ENCODE measurements around the gene RAD50. TPM values are rescaled to one million over a fixed set of nuclear protein-coding genes. Genes with fewer than 3 reads are reported as not detected.

The RAD50 gene
- total RNA-seq, 2 donors from 2014 or later = 20.2 to 37.0 TPM

- Histone ChIP-seq H3K4me3 (no peak overlapping the region), H3K27me3 (replicated peaks; ENCODE audit: insufficient read depth) (no peaks in the 10 kb centered on the region), H3K9me3 (no peaks in the 10 kb centered on the region), H3K27ac (no peak overlapping the region), H3K36me3 (no peaks in the 10 kb centered on the region), H3K4me1 (replicated peaks) (no peaks in the 10 kb centered on the region)
- TF ChIP-seq, protein P1, sequence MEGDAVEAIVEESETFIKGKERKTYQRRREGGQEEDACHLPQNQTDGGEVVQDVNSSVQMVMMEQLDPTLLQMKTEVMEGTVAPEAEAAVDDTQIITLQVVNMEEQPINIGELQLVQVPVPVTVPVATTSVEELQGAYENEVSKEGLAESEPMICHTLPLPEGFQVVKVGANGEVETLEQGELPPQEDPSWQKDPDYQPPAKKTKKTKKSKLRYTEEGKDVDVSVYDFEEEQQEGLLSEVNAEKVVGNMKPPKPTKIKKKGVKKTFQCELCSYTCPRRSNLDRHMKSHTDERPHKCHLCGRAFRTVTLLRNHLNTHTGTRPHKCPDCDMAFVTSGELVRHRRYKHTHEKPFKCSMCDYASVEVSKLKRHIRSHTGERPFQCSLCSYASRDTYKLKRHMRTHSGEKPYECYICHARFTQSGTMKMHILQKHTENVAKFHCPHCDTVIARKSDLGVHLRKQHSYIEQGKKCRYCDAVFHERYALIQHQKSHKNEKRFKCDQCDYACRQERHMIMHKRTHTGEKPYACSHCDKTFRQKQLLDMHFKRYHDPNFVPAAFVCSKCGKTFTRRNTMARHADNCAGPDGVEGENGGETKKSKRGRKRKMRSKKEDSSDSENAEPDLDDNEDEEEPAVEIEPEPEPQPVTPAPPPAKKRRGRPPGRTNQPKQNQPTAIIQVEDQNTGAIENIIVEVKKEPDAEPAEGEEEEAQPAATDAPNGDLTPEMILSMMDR (IDR thresholded peaks at IDR 0.05) = no peak
- no peak for TF ChIP-seq POLR2A (IDR thresholded peaks at IDR 0.05)
- no peak for TF ChIP-seq POLR2AphosphoS5 (IDR thresholded peaks at IDR 0.05)
- DNase-seq (ENCODE audit: low spot score) = no peak
- intact Hi-C loops (cut with DNase I) = no loop called here
- WGBS = 82% methylated on average over 5 of the region's 5 CpGs
Observed at GRCh38 chr5:132595624-132596023, 38.8 kb downstream of the RAD50 start.

GRCh38 chr5:132601071-132601728 lies 44.4 kb downstream of the RAD50 start:
- no peaks in the 10 kb centered on the region for H3K4me1 ChIP-seq (replicated peaks)

DNA sequence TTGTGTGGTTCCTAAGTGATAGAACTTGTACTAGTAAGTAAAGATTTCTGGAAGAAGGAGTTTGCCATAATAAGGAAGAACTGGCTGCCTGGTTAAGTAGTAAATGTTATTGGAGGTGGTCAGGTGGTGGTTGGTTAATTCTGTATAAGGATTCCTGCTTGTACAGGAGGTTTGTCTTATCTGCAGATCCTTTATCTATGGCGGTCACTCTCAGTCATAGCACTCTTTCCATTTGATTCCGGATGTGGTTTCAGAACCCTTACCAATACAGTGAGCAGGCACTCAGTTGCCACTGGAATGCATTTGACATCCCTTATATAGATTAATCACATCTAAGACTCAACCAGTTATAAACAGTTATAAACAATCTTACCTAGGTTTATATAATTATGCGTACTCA lies 50.3 kb downstream of the RAD50 start:
- H3K27me3 ChIP-seq (replicated peaks; ENCODE audit: insufficient read depth) = no peaks in the 10 kb centered on the region
- no peak for TF ChIP-seq POLR2A (IDR thresholded peaks at IDR 0.05)
- TF ChIP-seq, protein P1 (IDR thresholded peaks at IDR 0.05) = no peak
- no peak for TF ChIP-seq POLR2AphosphoS5 (IDR thresholded peaks at IDR 0.05)
- H3K4me3 ChIP-seq = no peak overlapping the region
- no peaks in the 10 kb centered on the region for H3K4me1 ChIP-seq (replicated peaks)
- 93% methylated on average over 3 of the region's 3 CpGs for WGBS
- peaks cover 0 to 6% of the 10 kb centered on the region in 2 donors for H3K36me3 ChIP-seq
- intact Hi-C loops (cut with DNase I) = no loop called here
- no peak for DNase-seq (ENCODE audit: low spot score)
- no peak overlapping the region for H3K27ac ChIP-seq
- H3K9me3 ChIP-seq = no peaks in the 10 kb centered on the region

More at GRCh38 chr5:132601071-132601728, 44.4 kb downstream of the RAD50 start:
- Histone ChIP-seq H3K27me3 (replicated peaks; ENCODE audit: insufficient read depth) (no peaks in the 10 kb centered on the region), H3K9me3 (no peaks in the 10 kb centered on the region), H3K27ac (no peak overlapping the region), H3K36me3 (peaks cover 0 to 6% of the 10 kb centered on the region in 2 donors), H3K4me3 (no peak overlapping the region)
- 89% methylated on average over 8 of the region's 8 CpGs for WGBS
- intact Hi-C loops (cut with DNase I) = no loop called here
- DNase-seq (ENCODE audit: low spot score) = no peak
- TF ChIP-seq, protein P1 (IDR thresholded peaks at IDR 0.05) = no peak
- TF ChIP-seq POLR2A (IDR thresholded peaks at IDR 0.05) (no peak), POLR2AphosphoS5 (IDR thresholded peaks at IDR 0.05) (no peak)

DNA sequence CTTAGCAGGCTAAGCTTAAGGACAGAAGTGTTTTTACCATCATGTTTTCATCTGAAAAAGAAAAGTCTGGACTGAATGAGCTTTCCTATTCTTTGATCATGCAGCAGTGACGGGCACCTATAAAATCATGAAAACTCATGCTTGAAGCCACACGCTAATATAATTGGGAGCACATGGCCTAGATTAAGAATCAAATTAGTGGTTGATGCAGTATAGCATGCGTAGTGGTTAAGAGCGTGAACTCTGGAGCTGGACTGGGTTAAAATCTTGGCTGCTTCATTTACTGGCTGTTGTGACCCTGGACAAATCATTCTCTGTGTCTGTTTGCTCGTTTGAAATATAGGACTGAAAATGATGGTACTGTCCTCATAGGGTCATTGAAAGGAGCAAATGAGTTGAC lies 51.3 kb downstream of the RAD50 start:
- TF ChIP-seq POLR2AphosphoS5 (IDR thresholded peaks at IDR 0.05) = no peak
- TF ChIP-seq POLR2A (IDR thresholded peaks at IDR 0.05) = no peak
- TF ChIP-seq, protein P1 (IDR thresholded peaks at IDR 0.05) = no peak
- intact Hi-C loops (cut with DNase I) = no loop called here
- Histone ChIP-seq H3K9me3 (no peaks in the 10 kb centered on the region), H3K27ac (no peak overlapping the region), H3K4me1 (replicated peaks) (no peaks in the 10 kb centered on the region), H3K27me3 (replicated peaks; ENCODE audit: insufficient read depth) (no peaks in the 10 kb centered on the region), H3K36me3 (peaks cover 0 to 6% of the 10 kb centered on the region in 2 donors), H3K4me3 (no peak overlapping the region)
- 88% methylated on average over 5 of the region's 5 CpGs for WGBS
- no peak for DNase-seq (ENCODE audit: low spot score)

DNA sequence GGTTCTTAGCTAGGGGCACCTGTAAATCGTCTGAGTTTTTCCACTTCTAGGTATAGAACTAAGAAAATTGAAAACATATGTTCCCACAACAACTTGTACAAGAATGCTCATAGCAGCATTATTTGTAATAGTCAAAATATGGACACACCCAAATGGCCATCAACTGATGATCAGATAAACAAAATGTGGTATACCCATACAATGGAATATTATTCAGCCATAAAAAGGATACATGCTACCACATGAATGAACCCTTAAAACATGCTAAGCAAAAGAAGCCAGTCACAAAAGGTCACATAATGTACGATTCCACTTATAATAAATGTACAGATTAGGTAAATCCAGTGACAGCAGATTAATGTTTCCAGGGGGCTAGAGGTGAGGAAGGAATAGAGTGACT lies 55.2 kb downstream of the RAD50 start:
- Histone ChIP-seq H3K4me3 (no peak overlapping the region), H3K9me3 (no peaks in the 10 kb centered on the region), H3K27ac (no peak overlapping the region), H3K27me3 (replicated peaks; ENCODE audit: insufficient read depth) (no peaks in the 10 kb centered on the region), H3K36me3 (no peaks in the 10 kb centered on the region), H3K4me1 (replicated peaks) (no peaks in the 10 kb centered on the region)
- TF ChIP-seq, protein P1 (IDR thresholded peaks at IDR 0.05) = no peak
- TF ChIP-seq POLR2AphosphoS5 (IDR thresholded peaks at IDR 0.05) (no peak), POLR2A (IDR thresholded peaks at IDR 0.05) (no peak)
- WGBS = 94% methylated on average over 2 of the region's 2 CpGs
- no peak for DNase-seq (ENCODE audit: low spot score)
- intact Hi-C loops (cut with DNase I) = no loop called here
